PFSK-1 (cell line): ENCODE measurements around the gene MAP1B.

Experiments
- POLR2AphosphoS5 ChIP-seq: IDR thresholded peaks from 2 replicates; pipeline ENCODE4 v1.6.1; 2012; ENCODE audit warnings: low read depth, mild to moderate bottlenecking, control low read depth, low read length, moderate library complexity
- SIN3A ChIP-seq: IDR thresholded peaks from 2 replicates; pipeline ENCODE4 v1.6.1; 2012; ENCODE audit warnings: mild to moderate bottlenecking, low read length, moderate library complexity, borderline replicate concordance; ENCODE audit not compliant: insufficient read depth
- TF ChIP-seq, protein P1 (sequence below), 2 experiments: IDR thresholded peaks; 2 replicates each; pipeline versions ENCODE4 v1.6.1 to v1.8.0; 2011 to 2012; ENCODE audit warnings: low read depth in 2 of 2, low read length in 2 of 2, control low read depth in 1 of 2, inconsistent platforms in 1 of 2, mild to moderate bottlenecking in 1 of 2, moderate library complexity in 1 of 2; ENCODE audit not compliant: insufficient read depth in 1 of 2

DNA sequence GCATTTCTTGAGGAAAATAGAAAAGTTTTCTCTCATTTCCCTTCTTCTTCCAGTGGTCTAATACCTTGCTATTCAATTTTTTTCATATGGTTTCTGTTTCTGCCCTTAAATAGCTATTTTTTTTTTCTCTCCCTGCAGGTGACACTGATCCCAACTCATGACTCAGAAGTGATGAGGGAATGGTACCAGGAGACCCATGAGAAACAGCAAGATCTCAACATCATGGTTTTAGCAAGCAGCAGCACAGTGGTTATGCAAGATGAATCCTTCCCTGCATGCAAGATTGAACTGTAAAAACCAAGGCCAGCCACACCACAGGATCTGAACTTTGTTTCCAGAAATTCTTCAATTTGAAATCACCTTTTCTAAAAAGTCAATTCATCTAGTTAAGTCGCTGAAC is 97.7 kb downstream of the MAP1B start:
- TF ChIP-seq POLR2AphosphoS5 (no peak), SIN3A (no peak)
- TF ChIP-seq, protein P1, sequence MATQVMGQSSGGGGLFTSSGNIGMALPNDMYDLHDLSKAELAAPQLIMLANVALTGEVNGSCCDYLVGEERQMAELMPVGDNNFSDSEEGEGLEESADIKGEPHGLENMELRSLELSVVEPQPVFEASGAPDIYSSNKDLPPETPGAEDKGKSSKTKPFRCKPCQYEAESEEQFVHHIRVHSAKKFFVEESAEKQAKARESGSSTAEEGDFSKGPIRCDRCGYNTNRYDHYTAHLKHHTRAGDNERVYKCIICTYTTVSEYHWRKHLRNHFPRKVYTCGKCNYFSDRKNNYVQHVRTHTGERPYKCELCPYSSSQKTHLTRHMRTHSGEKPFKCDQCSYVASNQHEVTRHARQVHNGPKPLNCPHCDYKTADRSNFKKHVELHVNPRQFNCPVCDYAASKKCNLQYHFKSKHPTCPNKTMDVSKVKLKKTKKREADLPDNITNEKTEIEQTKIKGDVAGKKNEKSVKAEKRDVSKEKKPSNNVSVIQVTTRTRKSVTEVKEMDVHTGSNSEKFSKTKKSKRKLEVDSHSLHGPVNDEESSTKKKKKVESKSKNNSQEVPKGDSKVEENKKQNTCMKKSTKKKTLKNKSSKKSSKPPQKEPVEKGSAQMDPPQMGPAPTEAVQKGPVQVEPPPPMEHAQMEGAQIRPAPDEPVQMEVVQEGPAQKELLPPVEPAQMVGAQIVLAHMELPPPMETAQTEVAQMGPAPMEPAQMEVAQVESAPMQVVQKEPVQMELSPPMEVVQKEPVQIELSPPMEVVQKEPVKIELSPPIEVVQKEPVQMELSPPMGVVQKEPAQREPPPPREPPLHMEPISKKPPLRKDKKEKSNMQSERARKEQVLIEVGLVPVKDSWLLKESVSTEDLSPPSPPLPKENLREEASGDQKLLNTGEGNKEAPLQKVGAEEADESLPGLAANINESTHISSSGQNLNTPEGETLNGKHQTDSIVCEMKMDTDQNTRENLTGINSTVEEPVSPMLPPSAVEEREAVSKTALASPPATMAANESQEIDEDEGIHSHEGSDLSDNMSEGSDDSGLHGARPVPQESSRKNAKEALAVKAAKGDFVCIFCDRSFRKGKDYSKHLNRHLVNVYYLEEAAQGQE (IDR thresholded peaks at IDR 0.05; ENCODE audit: insufficient read depth in 1 of 2, low read depth in 2 of 2, low read length in 2 of 2) = no peak
